ENCODE measurements around the gene MDK.

The MDK gene

GRCh38 chr11:46381048-46381818 is at the start of gene MDK:
MDK (plus strand) TSS chr11:46381669; CDS start chr11:46382058, 389 bp downstream.
- Histone ChIP-seq H3K4me1 (peaks cover 8% of the 10 kb centered on the region; the same call in 1 of the 2 replicates), H3K27me3 (ENCODE audit: low read depth) (no peaks in the 10 kb centered on the region), H3K36me3 (replicated peaks) (peaks cover 6% of the 10 kb centered on the region), H3K4me3 (peak within 1 kb of the TSS; percentile 84), H3K9me3 (no peaks in the 10 kb centered on the region)
- in situ Hi-C loops (cut with MboI; ENCODE audit: low sequenced_read_pairs), result no loop called here
- peak; percentile 70 to 85 for DNase-seq (ENCODE audit: low spot score in 2 of 2)

GRCh38 chr11:46332093-46332567 is 49.3 kb upstream of the MDK start:
- Histone ChIP-seq H3K9me3 (no peaks in the 10 kb centered on the region), H3K36me3 (replicated peaks) (no peaks in the 10 kb centered on the region), H3K4me1 (no peaks in the 10 kb centered on the region), H3K4me3 (no peak overlapping the region), H3K27me3 (ENCODE audit: low read depth) (peaks cover 13% of the 10 kb centered on the region; the same call in 1 of the 2 replicates)
- in situ Hi-C loops (cut with MboI; ENCODE audit: low sequenced_read_pairs), result no loop called here
- DNase-seq (ENCODE audit: low spot score in 2 of 2), result no peak

GRCh38 chr11:46332568-46333393 is 48.7 kb upstream of the MDK start:
- in situ Hi-C loops (cut with MboI; ENCODE audit: low sequenced_read_pairs), result no loop called here
- Histone ChIP-seq H3K4me3 (no peak overlapping the region), H3K27me3 (ENCODE audit: low read depth) (peaks cover 13% of the 10 kb centered on the region; the same call in 1 of the 2 replicates)

GRCh38 chr11:46333394-46333947 is 48.0 kb upstream of the MDK start:
- Histone ChIP-seq H3K4me1 (peaks cover under 1% of the 10 kb centered on the region), H3K4me3 (no peak overlapping the region), H3K9me3 (no peaks in the 10 kb centered on the region), H3K27me3 (ENCODE audit: low read depth) (peaks cover 13% of the 10 kb centered on the region; the same call in 1 of the 2 replicates), H3K36me3 (replicated peaks) (no peaks in the 10 kb centered on the region)
- in situ Hi-C loops (cut with MboI; ENCODE audit: low sequenced_read_pairs), result no loop called here
- DNase-seq (ENCODE audit: low spot score in 2 of 2), result no peak

More at GRCh38 chr11:46332568-46333393, 48.7 kb upstream of the MDK start:
- Histone ChIP-seq H3K36me3 (replicated peaks) (no peaks in the 10 kb centered on the region), H3K9me3 (no peaks in the 10 kb centered on the region), H3K4me1 (no peaks in the 10 kb centered on the region)
- DNase-seq (ENCODE audit: low spot score in 2 of 2), result no peak

- H3K9me3 ChIP-seq, result no peaks in the 10 kb centered on the region
- no peak for DNase-seq (ENCODE audit: low spot score in 2 of 2)
- peaks cover 13% of the 10 kb centered on the region; the same call in 1 of the 2 replicates for H3K27me3 ChIP-seq (ENCODE audit: low read depth)
- in situ Hi-C loops (cut with MboI; ENCODE audit: low sequenced_read_pairs), result no loop called here
- H3K4me1 ChIP-seq, result peaks cover 7% of the 10 kb centered on the region
- H3K4me3 ChIP-seq, result no peak overlapping the region
- no peaks in the 10 kb centered on the region for H3K36me3 ChIP-seq (replicated peaks)
Observed at GRCh38 chr11:46334211-46334610, 47.3 kb upstream of the MDK start.

- Histone ChIP-seq H3K36me3 (replicated peaks) (no peaks in the 10 kb centered on the region), H3K4me1 (peaks cover 12% of the 10 kb centered on the region), H3K9me3 (no peaks in the 10 kb centered on the region), H3K4me3 (no peak overlapping the region), H3K27me3 (ENCODE audit: low read depth) (peaks cover 10% of the 10 kb centered on the region; the same call in 1 of the 2 replicates)
- in situ Hi-C loops (cut with MboI; ENCODE audit: low sequenced_read_pairs), result no loop called here
- no peak for DNase-seq (ENCODE audit: low spot score in 2 of 2)
Observed at GRCh38 chr11:46335271-46335670, 46.2 kb upstream of the MDK start.

GRCh38 chr11:46335890-46336562 is 45.4 kb upstream of the MDK start:
- Histone ChIP-seq H3K4me3 (no peak overlapping the region), H3K4me1 (peaks cover 12% of the 10 kb centered on the region), H3K36me3 (replicated peaks) (no peaks in the 10 kb centered on the region), H3K27me3 (ENCODE audit: low read depth) (peaks cover 4% of the 10 kb centered on the region; the same call in 1 of the 2 replicates), H3K9me3 (no peaks in the 10 kb centered on the region)
- DNase-seq (ENCODE audit: low spot score in 2 of 2), result no peak
- in situ Hi-C loops (cut with MboI; ENCODE audit: low sequenced_read_pairs), result no loop called here

GRCh38 chr11:46336563-46337180 is 44.8 kb upstream of the MDK start:
- no peaks in the 10 kb centered on the region for H3K27me3 ChIP-seq (ENCODE audit: low read depth)
- in situ Hi-C loops (cut with MboI; ENCODE audit: low sequenced_read_pairs), result no loop called here
- H3K36me3 ChIP-seq (replicated peaks), result no peaks in the 10 kb centered on the region
- no peak overlapping the region for H3K4me3 ChIP-seq
- H3K4me1 ChIP-seq, result peaks cover 12% of the 10 kb centered on the region
- no peak for DNase-seq (ENCODE audit: low spot score in 2 of 2)
- no peaks in the 10 kb centered on the region for H3K9me3 ChIP-seq

- no peak for DNase-seq (ENCODE audit: low spot score in 2 of 2)
- Histone ChIP-seq H3K36me3 (replicated peaks) (no peaks in the 10 kb centered on the region), H3K4me3 (no peak overlapping the region), H3K9me3 (no peaks in the 10 kb centered on the region), H3K4me1 (peaks cover 12% of the 10 kb centered on the region), H3K27me3 (ENCODE audit: low read depth) (no peaks in the 10 kb centered on the region)
- in situ Hi-C loops (cut with MboI; ENCODE audit: low sequenced_read_pairs), result no loop called here
Observed at GRCh38 chr11:46337626-46338345, 43.7 kb upstream of the MDK start.

GRCh38 chr11:46338636-46338987 is 42.9 kb upstream of the MDK start:
- in situ Hi-C loops (cut with MboI; ENCODE audit: low sequenced_read_pairs), result no loop called here
- Histone ChIP-seq H3K9me3 (no peaks in the 10 kb centered on the region), H3K4me1 (peaks cover 12% of the 10 kb centered on the region), H3K4me3 (no peak overlapping the region), H3K36me3 (replicated peaks) (no peaks in the 10 kb centered on the region), H3K27me3 (ENCODE audit: low read depth) (no peaks in the 10 kb centered on the region)
- no peak for DNase-seq (ENCODE audit: low spot score in 2 of 2)

GRCh38 chr11:46338988-46339666 is 42.3 kb upstream of the MDK start:
- DNase-seq (ENCODE audit: low spot score in 2 of 2), result peak; percentile 85 to 87
- in situ Hi-C loops (cut with MboI; ENCODE audit: low sequenced_read_pairs), result no loop called here
- H3K27me3 ChIP-seq (ENCODE audit: low read depth), result no peaks in the 10 kb centered on the region
- peaks cover 12% of the 10 kb centered on the region for H3K4me1 ChIP-seq
- no peak overlapping the region for H3K4me3 ChIP-seq
- H3K36me3 ChIP-seq (replicated peaks), result no peaks in the 10 kb centered on the region
- no peaks in the 10 kb centered on the region for H3K9me3 ChIP-seq

- DNase-seq (ENCODE audit: low spot score in 2 of 2), result no peak
- Histone ChIP-seq H3K36me3 (replicated peaks) (no peaks in the 10 kb centered on the region), H3K9me3 (no peaks in the 10 kb centered on the region), H3K27me3 (ENCODE audit: low read depth) (no peaks in the 10 kb centered on the region), H3K4me3 (no peak overlapping the region), H3K4me1 (peaks cover 12% of the 10 kb centered on the region)
- in situ Hi-C loops (cut with MboI; ENCODE audit: low sequenced_read_pairs), result no loop called here
Observed at GRCh38 chr11:46339816-46340215, 41.7 kb upstream of the MDK start.

Measured in HAP-1 (cell line).